CD4-positive, alpha-beta T cell treated with Interleukin-10 for 1 hour (primary cell): ENCODE results near the gene MRC2.
A peak's percentile ranks its signal among the peaks of the same experiment; 100 is the strongest.

Source experiments
- DNase-seq: peaks from one replicate; pipeline ENCODE4 v3.0.0-alpha.2; 2020

The MRC2 gene

DNA sequence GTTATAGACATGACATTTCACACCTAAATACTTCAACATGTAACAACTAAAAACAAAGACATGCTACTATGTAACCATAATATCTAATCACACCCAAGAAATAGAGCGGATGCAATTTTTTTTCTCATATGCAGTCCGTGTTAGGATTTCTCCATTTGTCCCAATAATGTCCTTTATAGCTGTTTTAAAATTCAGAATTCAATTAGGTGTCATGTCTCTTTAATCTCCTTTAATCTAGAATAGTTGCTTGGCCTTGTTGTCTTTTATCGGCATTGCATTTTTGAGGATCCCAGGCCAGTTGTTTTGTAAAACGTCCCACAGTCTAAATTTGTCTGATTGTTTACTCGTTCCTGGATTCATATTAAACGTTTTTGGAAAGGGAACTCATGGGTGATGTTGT, 14.5 kb downstream of the MRC2 start:
- DNase-seq = no peak

DNA sequence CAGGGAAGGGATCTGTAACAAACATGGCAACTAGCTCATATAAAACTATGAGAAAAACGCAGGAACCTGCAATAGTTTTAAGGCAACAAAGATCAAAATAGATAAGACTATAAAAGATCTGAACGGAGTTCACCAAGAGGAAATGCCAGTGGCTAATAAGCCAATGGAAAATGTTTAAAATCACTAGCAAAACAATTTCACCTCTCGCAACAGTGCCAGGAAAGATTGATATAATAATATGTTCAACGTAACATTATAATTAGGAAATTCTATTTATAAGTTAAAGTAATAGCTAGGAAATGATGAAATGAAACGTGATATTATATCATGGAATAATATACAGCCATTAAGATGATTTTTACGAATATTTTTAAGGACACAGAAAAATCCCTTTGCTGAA, 16.0 kb downstream of the MRC2 start:
- no peak for DNase-seq

DNA sequence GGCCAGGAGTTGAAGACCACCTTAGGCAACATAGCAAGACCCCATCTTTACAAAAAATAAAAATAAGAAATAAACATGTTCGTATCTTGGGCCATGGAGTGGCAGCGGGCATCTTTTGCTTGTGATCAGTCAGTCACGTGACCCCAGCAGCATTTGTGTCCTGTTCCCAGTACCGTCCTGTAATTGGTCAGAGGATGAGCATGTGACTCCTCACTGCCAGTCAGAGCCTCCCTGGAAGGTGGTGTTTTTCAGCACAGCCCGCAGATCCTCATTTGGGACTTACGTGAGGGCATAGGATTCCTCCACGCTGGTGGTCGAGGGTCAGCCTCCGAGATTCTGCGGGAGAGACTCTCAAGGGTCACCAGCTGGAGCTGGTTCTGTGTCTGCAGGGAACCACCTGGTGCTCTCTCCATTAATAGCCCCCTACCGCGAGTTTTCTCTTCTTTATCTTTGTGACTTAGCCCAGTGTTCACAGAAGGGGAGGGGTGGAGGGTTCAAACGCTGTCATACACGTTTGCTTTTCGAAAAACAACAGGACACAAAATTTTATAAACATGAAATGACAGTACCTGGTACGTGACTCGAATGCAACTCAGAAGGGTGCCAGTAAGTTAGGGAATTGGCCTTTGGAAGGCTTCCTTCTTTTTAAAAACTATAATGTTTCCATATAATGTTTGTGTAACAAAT, 17.2 kb downstream of the MRC2 start:
- no peak for DNase-seq

DNA sequence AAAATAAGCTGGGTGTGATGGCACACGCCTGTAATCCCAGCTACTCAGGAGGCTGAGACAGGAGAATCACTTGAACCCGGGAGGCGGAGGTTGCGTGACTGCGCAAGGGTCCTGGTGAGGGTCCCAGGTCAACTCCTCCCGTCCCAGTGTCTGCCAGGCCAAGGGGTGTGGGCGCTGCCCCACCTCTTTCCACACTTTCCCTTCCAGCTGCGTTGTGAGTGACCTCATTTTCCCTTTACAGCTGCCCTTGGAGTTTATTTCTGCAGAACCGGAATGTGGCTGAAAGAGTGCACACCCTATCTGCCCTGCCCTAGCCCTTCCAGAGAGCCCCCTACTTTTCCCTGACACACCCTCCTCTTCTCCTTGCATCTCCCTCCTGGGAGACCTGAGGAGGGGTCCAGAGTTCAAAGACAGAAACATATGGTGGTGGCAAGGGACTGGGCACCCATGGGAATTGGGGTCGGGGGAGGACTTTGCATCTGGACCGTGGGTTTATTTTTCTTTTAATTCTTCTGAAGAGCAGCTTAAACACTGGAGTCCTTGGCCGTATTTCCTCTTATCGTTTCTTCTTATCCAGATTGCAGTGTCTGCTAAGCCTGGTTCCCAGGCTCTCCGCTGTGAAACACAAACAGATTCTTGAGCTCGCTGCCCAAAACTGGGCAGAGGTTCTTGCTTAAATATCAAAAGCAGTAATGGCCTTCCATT, 20.9 kb downstream of the MRC2 start:
- no peak for DNase-seq

DNA sequence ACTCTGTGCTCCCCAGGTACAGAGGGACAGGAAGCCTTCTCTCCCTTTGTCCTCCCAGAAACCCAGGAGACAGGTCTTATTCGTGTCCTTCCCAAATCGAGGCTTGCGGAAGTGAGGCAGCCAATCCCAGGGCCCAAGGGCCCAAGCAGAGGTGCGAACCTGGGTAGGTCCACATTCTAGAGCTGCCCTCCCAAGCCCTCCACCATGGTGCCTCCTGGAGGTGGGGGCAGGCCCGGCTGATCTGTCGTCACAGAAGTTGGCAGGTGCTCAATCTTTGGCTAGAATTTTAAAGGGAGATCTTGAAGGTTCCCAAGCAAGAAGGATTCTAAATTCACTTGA, 21.5 kb downstream of the MRC2 start:
- DNase-seq = no peak

DNA sequence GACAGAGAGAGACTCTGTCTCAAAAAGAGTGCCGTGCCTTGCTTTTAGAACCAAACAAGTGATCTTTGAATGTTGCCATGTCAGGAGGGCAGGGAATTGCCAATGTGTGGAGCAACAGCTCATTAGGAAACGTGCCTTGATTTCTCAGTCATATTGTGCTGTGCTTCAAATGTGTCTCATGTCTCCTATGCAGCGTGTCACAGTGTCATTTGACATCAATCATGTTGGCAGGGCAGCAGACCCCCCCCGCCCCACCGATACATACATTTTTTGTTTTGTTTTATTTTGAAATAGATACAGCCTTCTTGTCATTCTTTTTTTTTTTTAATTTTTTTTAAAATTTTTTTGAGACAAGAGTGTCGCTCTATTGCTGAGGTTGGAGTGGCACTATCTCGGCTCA, 22.1 kb downstream of the MRC2 start:
- no peak for DNase-seq

DNA sequence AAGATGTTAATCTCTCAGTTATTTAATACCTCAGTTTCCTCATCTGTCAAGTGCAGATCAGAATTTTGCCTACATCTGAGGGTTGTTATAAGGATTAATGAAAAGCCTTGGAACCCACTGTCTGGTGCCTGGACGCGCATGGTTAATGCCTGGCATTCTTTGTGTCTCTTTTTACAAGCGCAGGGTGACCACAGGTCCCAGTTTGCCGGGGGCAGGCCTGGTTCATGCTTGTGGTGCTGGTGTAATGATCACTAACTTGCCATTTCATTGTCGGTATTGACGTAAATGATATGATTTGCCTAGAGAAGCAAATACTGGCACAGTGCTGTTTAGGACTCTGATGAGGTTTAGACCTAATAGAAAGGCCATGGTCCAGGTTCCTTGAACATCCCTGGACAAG, 23.1 kb downstream of the MRC2 start:
- no peak for DNase-seq

DNA sequence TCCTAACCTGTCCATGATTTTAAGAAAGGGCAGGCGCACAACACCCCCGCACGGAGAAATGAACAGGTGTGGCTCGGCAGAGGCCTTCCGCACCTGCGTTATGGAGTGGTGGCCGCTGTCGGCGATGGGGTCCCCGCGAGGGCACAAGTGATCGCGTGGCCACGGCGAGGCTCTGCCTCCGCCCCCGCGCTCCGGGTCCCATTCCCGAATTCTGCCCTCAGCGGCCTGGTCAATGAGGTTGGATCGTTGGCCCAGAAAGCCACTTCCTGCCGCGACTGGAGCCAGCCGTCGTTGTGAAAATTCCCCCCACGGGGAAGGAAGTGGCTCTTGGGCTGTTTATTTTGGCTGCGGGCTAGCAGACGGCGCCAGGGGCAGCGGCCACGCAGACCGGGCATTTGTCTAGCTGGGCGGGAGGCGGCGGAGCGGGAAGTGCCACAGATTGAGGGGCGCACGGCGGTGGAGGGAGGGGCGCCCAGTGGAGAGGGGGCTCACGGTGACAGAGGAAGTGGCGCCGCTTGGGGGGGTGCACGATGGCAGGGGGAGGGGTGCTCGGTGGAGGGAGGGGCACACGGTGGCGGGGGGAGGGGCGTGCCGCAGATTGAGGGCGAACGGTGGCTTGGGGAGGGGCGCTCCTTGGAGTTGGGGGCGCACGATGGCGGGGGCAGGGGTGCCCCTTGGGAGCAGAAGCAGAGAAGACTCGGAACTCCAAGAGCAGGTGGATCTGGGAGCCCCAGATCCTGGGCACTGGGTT, 25.0 kb downstream of the MRC2 start:
- peak; percentile 39 for DNase-seq

DNA sequence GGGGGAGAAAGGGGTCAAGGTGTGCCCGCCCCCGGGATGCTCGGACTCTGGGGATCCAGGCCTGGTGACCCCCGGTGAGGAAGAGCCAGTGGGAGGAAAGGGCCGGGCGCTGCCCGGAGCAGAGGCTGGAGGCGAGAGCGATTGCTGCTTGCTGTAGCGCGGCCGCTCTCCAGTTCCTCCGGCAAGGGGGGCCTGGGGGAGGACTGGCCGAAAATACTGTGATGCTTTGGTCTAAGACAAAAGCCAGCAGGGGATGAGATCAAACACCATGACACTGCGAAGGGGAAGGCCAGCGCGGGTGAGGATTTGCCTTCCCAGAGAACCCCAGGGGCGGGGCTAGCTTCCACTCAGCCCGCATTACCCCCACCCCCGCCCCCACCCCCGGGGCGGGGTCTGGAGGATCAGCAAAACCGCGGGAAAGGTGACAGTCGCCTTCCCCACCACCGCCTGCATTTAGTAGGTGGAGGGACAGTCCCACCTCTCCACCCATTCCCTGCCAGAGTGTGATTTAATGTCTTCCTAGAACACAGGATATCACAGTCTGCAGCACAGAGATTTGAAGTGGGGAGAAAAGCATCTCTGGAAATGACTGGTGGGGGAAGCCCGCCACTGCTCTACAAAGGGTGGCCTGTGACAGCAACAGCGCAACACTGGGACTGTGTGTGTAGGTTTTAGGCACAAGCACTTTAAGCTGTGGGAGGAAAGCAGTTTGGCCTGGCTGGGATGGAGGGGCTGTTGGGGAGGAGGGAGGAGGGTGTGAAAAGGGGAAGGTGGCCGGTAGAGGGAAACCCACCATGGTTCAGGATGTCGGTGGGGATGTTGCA, 25.7 kb downstream of the MRC2 start:
- DNase-seq = peak; percentile 62

DNA sequence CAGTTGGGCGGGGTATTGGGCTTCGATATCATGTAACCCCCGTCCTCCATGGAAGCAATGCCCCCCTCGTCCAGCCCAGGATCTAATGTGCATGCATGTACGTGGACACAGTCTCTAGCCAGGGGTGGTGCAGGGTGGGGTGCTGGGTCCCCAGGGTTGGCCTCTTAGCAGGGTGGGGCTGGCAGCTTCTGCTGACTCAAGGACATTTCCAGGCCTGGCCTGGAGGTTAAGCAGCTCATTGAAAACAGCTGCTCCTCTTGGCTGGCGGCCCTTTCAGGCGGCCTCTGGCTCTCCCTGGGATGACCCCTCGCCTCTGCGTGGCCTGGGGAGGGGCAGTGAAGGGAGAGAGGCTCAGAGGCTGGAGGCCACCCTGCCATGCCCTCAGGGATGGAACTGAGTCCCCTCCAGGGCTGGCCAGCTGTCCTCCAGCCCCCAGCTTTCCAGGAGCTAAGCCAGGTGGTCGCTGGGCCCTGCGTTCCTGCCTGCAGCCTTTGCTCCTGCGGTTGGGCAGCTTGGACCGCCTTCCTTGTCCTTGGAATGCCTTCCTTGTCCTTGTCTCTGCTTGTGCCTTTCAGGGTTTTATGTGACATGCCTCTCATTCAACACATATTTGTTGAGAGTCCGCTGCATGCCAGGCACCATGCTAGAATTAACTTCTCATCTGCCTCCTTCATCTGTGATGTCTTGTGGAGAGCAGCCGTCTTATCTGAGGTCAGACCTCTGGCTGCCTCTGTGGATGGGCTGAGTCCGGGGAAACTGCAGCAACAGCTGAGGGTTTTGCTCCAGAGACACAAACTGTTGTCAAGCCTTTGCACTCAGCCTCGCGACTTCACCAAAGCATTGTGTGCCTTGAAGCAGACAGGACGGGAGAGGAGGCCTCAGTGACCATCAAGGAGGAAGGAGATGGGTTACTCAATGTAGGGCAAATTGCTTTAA, 26.6 kb downstream of the MRC2 start:
- no peak for DNase-seq

DNA sequence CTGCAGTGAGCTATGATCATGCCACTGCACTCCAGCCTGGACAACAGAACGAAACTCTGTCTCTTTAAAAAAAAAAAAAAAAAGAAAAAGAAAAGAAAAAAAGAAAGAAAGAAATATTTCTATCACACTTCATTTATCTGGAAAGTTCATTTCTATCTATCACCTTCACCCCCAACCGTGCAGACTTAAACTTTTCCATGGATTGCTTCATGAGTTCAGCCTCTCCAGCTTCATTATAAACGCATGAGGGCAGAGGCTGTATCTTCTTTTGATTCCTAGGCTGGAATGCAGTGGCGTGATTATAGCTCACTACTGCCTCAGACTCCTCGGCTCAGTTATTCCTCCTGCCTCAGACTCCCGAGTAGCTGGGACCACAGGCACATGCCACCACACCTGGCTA, 28.2 kb downstream of the MRC2 start:
- DNase-seq = no peak

DNA sequence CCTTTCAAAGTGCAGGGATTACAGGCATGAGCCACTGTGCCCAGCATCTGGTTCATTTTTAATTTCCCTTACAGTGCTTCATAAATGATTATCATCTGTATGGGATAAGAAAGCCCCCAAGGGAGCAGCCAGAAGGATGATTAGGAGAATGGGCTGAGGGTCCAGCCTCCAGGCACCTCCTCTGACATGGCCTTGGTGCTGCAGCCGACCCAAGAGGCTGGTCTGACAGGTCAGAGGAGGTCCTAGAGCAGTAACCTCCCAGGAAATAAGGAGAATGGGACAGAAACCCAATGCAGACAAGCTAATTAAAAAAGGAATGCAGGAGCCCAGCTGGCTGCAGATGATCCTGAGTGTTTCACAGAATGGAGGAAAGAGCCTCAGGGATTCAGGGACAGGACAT, 29.0 kb downstream of the MRC2 start:
- no peak for DNase-seq

DNA sequence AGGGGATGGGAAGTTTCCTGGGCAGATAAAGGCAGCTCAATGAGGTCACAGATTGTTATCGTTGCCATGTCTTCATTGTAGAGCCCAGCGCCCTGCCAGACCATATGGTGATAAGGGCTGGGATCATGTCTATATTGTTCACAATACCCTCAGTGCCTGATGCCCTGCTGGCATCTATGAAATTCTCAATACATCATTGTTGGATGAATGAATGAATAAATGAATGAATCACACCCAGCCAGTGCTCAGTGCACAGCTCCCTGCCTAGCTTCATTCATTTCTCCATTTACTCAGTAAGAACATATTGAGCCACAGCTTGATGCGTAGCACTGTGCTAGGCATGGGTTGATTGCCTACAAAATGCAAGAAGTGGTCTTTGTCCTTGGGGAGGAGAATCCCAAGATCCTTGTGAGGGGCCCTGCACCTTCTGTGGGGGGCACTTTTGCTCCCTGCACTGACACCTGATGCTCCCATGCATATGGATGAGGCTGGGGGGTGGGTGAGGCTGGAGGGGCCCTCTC, 29.7 kb downstream of the MRC2 start:
- DNase-seq = no peak

DNA sequence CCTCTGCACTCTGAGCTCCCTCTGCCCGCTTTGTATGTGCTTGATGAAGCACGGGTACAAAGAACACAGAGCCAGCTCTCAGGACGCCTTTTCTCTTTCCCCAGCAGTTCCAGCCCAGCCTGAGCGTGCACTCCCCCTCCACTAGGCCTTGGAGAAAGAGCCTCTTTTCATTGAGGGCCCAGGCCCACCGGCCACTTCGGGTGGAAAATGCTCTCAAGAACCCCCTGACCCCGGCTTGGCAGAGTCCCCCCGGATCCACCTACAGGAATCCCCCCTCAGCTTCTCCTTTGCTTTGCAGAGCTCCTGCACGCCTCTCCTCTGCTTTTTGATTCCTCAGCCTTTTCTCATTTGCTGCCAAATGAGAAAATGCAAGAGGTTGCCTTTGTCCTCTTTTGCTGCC, 30.2 kb downstream of the MRC2 start:
- no peak for DNase-seq

DNA sequence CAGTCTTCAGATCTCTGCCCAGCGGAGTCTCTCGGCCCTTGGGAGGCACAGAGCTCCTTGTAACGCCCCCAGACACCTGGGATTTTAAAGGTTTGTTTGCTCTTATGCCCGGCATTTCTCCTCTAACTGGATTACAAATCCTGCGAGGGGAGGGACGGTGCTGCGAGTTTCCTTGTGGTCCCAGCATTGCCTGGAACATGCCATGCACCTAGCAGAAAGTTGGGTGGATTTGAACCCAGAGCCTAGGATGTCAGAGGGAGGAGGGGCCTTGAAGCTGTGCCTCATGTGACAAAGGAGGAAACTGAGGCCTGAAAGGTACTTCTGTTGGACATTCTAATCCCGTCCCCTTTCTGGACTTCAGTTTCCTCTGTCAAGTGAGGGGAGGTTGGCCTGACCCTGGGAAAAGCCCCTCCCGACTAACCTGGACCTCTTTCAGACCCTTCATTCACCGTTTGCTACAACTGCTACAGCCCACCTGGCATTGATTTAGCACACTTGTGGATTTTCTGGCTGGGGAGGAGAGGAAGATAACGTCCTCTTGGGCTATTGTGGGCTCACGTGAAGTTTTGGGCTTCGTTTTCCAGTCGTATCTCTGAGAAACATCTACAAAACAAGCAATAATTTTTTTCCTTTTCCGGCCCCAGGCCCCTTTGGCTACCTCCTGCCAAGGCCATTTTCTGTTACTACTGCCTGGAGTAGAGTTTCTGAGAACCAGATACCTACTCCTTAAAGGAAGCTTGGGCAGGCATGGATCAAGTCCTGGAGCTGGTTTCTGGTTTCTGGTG, 30.9 kb downstream of the MRC2 start:
- no peak for DNase-seq

DNA sequence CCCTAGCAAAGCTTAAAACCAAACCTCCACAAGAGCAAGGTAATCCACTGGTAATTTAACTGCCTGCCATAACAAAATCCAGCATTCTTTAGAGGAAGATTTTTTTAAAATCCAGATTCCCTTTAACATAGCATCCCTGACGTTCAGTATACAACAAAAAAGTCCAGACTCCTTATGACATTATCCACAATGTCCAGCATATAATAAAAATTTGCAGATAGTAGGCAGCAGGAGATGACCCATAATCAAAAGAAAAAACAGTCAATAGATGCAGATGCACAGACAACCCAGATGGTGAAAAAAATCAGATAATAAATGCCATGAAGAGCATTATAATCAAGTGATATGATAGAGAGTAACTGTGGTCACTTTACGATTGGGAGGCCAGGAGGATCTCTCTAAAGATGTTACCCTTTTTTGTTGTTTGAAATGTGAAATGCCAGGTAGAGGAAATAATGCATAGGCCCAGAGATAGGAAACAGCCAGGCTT, 33.2 kb downstream of the MRC2 start:
- DNase-seq = no peak

DNA sequence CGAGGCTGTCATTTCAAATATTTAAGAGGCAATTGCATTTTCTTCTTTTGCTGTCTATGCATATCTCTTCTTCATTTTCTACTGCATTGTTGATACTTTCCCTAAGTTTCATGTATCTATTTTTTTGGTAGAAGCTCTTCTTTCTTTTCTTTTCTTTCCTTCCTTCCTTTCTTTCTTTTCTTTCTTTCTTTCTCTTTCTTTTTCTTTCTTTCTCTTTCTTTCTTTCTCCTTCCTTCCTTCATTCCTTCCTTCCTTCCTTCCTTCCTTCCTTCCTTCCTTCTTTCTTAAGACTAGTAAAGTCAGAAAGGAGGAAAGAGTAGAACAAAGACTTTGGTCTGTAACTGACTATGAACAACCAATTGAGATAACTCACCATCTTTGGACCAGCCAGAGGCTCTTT, 33.9 kb downstream of the MRC2 start:
- DNase-seq = no peak

DNA sequence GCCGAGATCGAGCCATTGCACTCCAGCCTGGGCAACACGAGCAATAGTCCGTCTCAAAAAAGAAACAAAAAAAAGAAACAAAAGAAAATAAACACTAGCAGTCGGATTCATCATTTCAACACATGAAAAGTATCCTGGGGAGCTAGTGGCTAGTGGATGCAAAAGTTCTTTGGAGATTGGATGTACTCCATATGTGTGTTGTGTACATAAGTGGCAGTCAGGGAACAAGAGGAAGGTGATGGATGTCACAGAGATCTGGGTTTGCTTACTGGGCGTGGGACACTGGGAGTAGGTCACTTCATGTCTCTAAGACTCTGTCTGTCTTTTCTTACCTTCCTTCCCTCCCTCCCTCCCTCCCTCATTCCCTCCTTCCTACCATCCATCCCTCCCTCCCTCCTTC, 35.4 kb downstream of the MRC2 start:
- no peak for DNase-seq

DNA sequence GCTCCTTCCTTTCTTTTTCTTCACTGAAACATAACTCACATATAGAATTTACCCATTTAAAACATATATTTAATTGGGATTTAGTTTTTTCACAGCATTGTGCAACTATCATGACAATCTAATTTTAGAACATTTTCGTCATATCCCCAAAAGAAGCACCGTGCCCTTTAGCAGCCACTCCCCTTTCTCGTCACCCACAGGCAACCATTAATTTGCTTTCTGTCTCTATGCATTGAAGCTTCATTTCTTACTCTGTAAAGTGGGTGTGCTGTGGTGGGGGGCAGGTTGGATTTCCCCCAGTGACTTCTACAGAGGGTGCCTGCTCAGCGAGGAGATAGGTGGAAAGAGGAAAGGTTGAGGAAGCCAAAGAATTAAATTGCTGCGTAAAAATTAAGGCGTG, 35.8 kb downstream of the MRC2 start:
- no peak for DNase-seq

DNA sequence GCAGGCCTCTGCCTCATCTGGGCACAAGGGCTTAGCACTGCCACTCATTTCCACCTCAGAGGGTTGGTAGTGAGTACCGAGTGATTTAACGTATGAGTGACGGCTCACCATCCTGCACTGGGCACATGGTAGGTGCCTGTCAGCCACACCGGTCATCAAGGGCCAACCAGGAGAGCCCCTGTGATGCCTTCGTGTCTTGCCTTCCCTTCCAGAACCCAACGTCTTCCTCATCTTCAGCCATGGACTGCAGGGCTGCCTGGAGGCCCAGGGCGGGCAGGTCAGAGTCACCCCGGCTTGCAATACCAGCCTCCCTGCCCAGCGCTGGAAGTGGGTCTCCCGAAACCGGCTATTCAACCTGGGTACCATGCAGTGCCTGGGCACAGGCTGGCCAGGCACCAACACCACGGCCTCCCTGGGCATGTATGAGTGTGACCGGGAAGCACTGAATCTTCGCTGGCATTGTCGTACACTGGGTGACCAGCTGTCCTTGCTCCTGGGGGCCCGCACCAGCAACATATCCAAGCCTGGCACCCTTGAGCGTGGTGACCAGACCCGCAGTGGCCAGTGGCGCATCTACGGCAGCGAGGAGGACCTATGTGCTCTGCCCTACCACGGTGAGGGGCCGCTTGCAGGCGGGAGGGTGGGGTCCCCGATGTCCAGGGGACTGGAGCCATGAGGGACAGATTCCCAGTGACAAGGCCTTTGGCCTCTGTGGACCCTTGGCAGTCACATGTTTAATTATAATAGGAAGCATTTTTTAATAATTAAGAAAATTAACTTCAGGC, 37.1 kb downstream of the MRC2 start:
- DNase-seq = no peak
